PC-3 (cell line): ENCODE measurements around the gene DMRT1. TPM values are rescaled to one million over a fixed set of nuclear protein-coding genes. Genes with fewer than 3 reads are reported as not detected.

Experiments
- ATAC-seq: fragments of 200-7000 bp; cut with Tn5 transposase; 2 replicates; pipeline ENCODE4 v1.9.1; 2020; ENCODE audit warnings: mild to moderate bottlenecking, moderate library complexity
- BruUV-seq: library from RNA; stranded (reverse); fragments of 400-500 nt; replicated peaks from 2 replicates; lab custom pipeline; 2021; lab: Mats Ljungman, UMichigan
- CTCF ChIA-PET: fragments of 300-600 bp; sonication (Branson Sonifier 250); formaldehyde crosslinking; loops from one replicate; lab custom pipeline; 2022; ENCODE audit warnings: antibody characterized with exemption; lab: Charles Lee
- POLR2A ChIA-PET: fragments of 300-600 bp; sonication (Branson Sonifier 250); formaldehyde crosslinking; loops from one replicate; lab custom pipeline; 2022; ENCODE audit warnings: antibody characterized with exemption; ENCODE audit not compliant: unreplicated experiment; lab: Charles Lee
- DNase-seq: peaks from one replicate; pipeline ENCODE4 v3.0.0-alpha.2; 2015
- H2AFZ ChIP-seq: fragments of 300-600 bp; sonication (generic); 2 replicates; pipeline ENCODE4 v1.6.0; 2016; ENCODE audit warnings: antibody characterized with exemption, low read length
- H3F3A ChIP-seq: fragments of 300-600 bp; sonication (generic); one replicate; pipeline ENCODE4 v1.6.0; 2017; ENCODE audit warnings: antibody characterized with exemption, low read length, control low read depth, mild to moderate bottlenecking; ENCODE audit not compliant: unreplicated experiment
- H3K27ac ChIP-seq: fragments of 300-600 bp; sonication (generic); 2 replicates; pipeline ENCODE4 v1.5.1; 2016; ENCODE audit warnings: mild to moderate bottlenecking, low read length
- H3K27me3 ChIP-seq: fragments of 300-600 bp; sonication (generic); 2 replicates; pipeline ENCODE4 v1.6.1; 2016; ENCODE audit warnings: low read length, mixed read lengths
- H3K36me3 ChIP-seq: fragments of 300-600 bp; sonication (generic); 2 replicates; pipeline ENCODE4 v1.6.1; 2016; ENCODE audit warnings: low read depth, mixed run types, low read length, mixed read lengths
- H3K4me1 ChIP-seq: fragments of 300-600 bp; sonication (generic); 2 replicates; pipeline ENCODE4 v1.5.1; 2016; ENCODE audit warnings: low read length; ENCODE audit not compliant: insufficient read depth
- H3K4me2 ChIP-seq: fragments of 300-600 bp; sonication (generic); 2 replicates; pipeline ENCODE4 v1.6.0; 2016; ENCODE audit warnings: low read length
- H3K4me3 ChIP-seq: fragments of 300-600 bp; sonication (generic); 2 replicates; pipeline ENCODE4 v1.5.1; 2016; ENCODE audit warnings: mild to moderate bottlenecking, low read length, mixed read lengths
- H3K79me2 ChIP-seq: fragments of 300-600 bp; sonication (generic); 2 replicates; pipeline ENCODE4 v1.6.1; 2017; ENCODE audit warnings: low read length, mixed read lengths
- H3K9ac ChIP-seq: fragments of 300-600 bp; sonication (generic); 2 replicates; pipeline ENCODE4 v1.6.0; 2016; ENCODE audit warnings: mild to moderate bottlenecking, low read length
- H3K9me2 ChIP-seq: fragments of 300-600 bp; sonication (generic); replicated peaks from 2 replicates; pipeline ENCODE4 v1.6.1; 2016; ENCODE audit warnings: mixed run types, low read length, mixed read lengths
- H3K9me3 ChIP-seq: fragments of 300-600 bp; sonication (generic); 2 replicates; pipeline ENCODE4 v1.6.1; 2016; ENCODE audit warnings: low read length, mixed read lengths
- H4K20me1 ChIP-seq: fragments of 300-600 bp; sonication (generic); 2 replicates; pipeline ENCODE4 v1.6.1; 2016; ENCODE audit warnings: low read length, mixed read lengths
- CTCF ChIP-seq: fragments of 300-600 bp; sonication (generic); conservative IDR thresholded peaks from 2 replicates; pipeline ENCODE4 v1.5.1; 2017; ENCODE audit warnings: antibody characterized with exemption, low read depth, mild to moderate bottlenecking, low read length
- EZH2 ChIP-seq: fragments of 300-600 bp; sonication (generic); IDR thresholded peaks from one replicate; pipeline ENCODE4 v1.6.1; 2017; ENCODE audit warnings: antibody characterized with exemption, mild to moderate bottlenecking, low read length; ENCODE audit not compliant: unreplicated experiment
- EZH2phosphoT487 ChIP-seq: fragments of 300-600 bp; sonication (generic); IDR thresholded peaks from 2 replicates; pipeline ENCODE4 v1.6.1; 2018; ENCODE audit warnings: mild to moderate bottlenecking, antibody characterized with exemption, low read length, borderline replicate concordance
- intact Hi-C: fragments of 100-400 bp; cut with micrococcal nuclease; formaldehyde crosslinking; loops from 2 replicates; pipeline ENCODE4 v1.9.0; 2023
- total RNA-seq: library from RNA; depleted of rRNA; stranded (reverse); fragments of >200 nt; gene quantifications from 2 replicates; pipeline ENCODE4 v1.2.3, GENCODE V29; 2014

Gene DMRT1
- total RNA-seq, 1 experiment from 2014 or later: 0.04 TPM

GRCh38 chr9:1008216-1008615, 166.7 kb downstream of the DMRT1 start:
- Histone ChIP-seq H3K4me3 (no peak overlapping the region), H3K27me3 (no peaks in the 10 kb centered on the region), H3K9ac (no peak overlapping the region), H3K79me2 (no peaks in the 10 kb centered on the region), H3K27ac (no peak overlapping the region), H2AFZ (no peak overlapping the region), H4K20me1 (no peaks in the 10 kb centered on the region), H3K4me2 (no peak overlapping the region), H3K9me2 (no peaks in the 10 kb centered on the region), H3K36me3 (no peaks in the 10 kb centered on the region), H3K4me1 (no peaks in the 10 kb centered on the region), H3F3A (no peaks in the 10 kb centered on the region), H3K9me3 (no peaks in the 10 kb centered on the region)
- TF ChIP-seq CTCF: no peak
- TF ChIP-seq EZH2: no peak
- TF ChIP-seq EZH2phosphoT487: no peak
- POLR2A ChIA-PET: no interaction called here
- ATAC-seq (no peak), DNase-seq (no peak)
- CTCF ChIA-PET: no interaction called here
- intact Hi-C loops: loop anchor here (5.0 to 10.0 kb wide), 3 partner anchors 193 to 661 kb away; no protein-coding TSS in a partner anchor
- no TSS peak for BruUV-seq

GRCh38 chr9:1009101-1009707, 167.7 kb downstream of the DMRT1 start:
- no TSS peak for BruUV-seq
- Histone ChIP-seq H3K4me3 (no peak overlapping the region), H3K79me2 (no peaks in the 10 kb centered on the region), H3K4me1 (no peaks in the 10 kb centered on the region), H3K36me3 (no peaks in the 10 kb centered on the region), H2AFZ (peak overlapping the region; percentile 53; the same call in 1 of the 2 replicates), H3K9ac (no peak overlapping the region), H3K9me3 (no peaks in the 10 kb centered on the region), H3F3A (no peaks in the 10 kb centered on the region), H4K20me1 (no peaks in the 10 kb centered on the region), H3K4me2 (peak overlapping the region; percentile 62; the same call in 1 of the 2 replicates), H3K9me2 (no peaks in the 10 kb centered on the region), H3K27ac (no peak overlapping the region), H3K27me3 (no peaks in the 10 kb centered on the region)
- intact Hi-C loops: loop anchor here (5.0 to 10.0 kb wide), 3 partner anchors 194 to 662 kb away; no protein-coding TSS in a partner anchor
- ChIA-PET POLR2A (interaction anchor here (0.6 kb wide), 1 partner anchor 174 kb away, joined by 4 read pairs; no protein-coding TSS in a partner anchor), CTCF (interaction anchor here (0.5 to 0.6 kb wide), 11 partner anchors 63 to 1758 kb away, joined by 3 to 8 read pairs (median 4); no protein-coding TSS in a partner anchor)
- peak; percentile 97 for ATAC-seq
- no peak for TF ChIP-seq EZH2phosphoT487
- no peak for TF ChIP-seq EZH2
- TF ChIP-seq CTCF: peak; percentile 85
- peak; percentile 90 for DNase-seq

GRCh38 chr9:1013021-1013420, 171.5 kb downstream of the DMRT1 start:
- Histone ChIP-seq H3K9me2 (no peaks in the 10 kb centered on the region), H3K4me2 (no peak overlapping the region), H3K27me3 (no peaks in the 10 kb centered on the region), H3F3A (no peaks in the 10 kb centered on the region), H2AFZ (no peak overlapping the region), H3K27ac (no peak overlapping the region), H3K36me3 (no peaks in the 10 kb centered on the region), H3K9ac (no peak overlapping the region), H3K4me1 (no peaks in the 10 kb centered on the region), H3K79me2 (no peaks in the 10 kb centered on the region), H3K4me3 (no peak overlapping the region), H4K20me1 (no peaks in the 10 kb centered on the region), H3K9me3 (no peaks in the 10 kb centered on the region)
- BruUV-seq: no TSS peak
- ATAC-seq: no peak
- TF ChIP-seq CTCF (no peak), EZH2 (no peak), EZH2phosphoT487 (no peak)
- DNase-seq: no peak
- intact Hi-C loops: no loop called here
- CTCF ChIA-PET: no interaction called here
- POLR2A ChIA-PET: no interaction called here
